Erythroblast (primary cell): Measurements from ENCODE around the gene C2CD4A.

Experiments used
- GATA1 ChIP-seq: IDR thresholded peaks from 2 replicates; pipeline ENCODE4 v1.6.1; 2011; ENCODE audit warnings: low read depth, mild to moderate bottlenecking, control low read depth, low read length, moderate library complexity
- POLR2A ChIP-seq: IDR thresholded peaks from 2 replicates; pipeline ENCODE4 v1.6.1; 2011; ENCODE audit warnings: mild to moderate bottlenecking, low read length

- TF ChIP-seq POLR2A (no peak), GATA1 (no peak)
These were observed 9.0 kb downstream of the C2CD4A start for GRCh38 chr15:62075595-62076277.
